GM18861 (cell line): ENCODE results near the gene ATAT1.
"Not testable (repeated sequence)": the region's sequence is repeated elsewhere in the genome, so short reads cannot be mapped to it uniquely, and the experiment has no call there.

Experiments
- ATAC-seq: cut with Tn5 transposase; IDR thresholded peaks from one replicate; pipeline ENCODE4 v1.9.1; 2021; ENCODE audit not compliant: unreplicated experiment

Gene ATAT1

GRCh38 chr6:30647242-30648116, 20.8 kb downstream of the ATAT1 start:
- peak; percentile 49 for ATAC-seq

- no peak for ATAC-seq
Observed at GRCh38 chr6:30651143-30651542, 24.5 kb downstream of the ATAT1 start.

- ATAC-seq = no peak
Observed at GRCh38 chr6:30654798-30655742, 28.4 kb downstream of the ATAT1 start.

- ATAC-seq = no peak
Observed at GRCh38 chr6:30655743-30656094, 29.0 kb downstream of the ATAT1 start.

GRCh38 chr6:30656513-30656912, 29.8 kb downstream of the ATAT1 start:
- ATAC-seq = no peak

- no peak for ATAC-seq
Observed at GRCh38 chr6:30657454-30657853, 30.8 kb downstream of the ATAT1 start.

- not testable (repeated sequence) for ATAC-seq
Observed at GRCh38 chr6:30657922-30658321, 31.2 kb downstream of the ATAT1 start.

GRCh38 chr6:30664994-30665767, 38.5 kb downstream of the ATAT1 start:
- ATAC-seq = no peak

- ATAC-seq = not testable (repeated sequence)
Observed at GRCh38 chr6:30666300-30666699, 39.6 kb downstream of the ATAT1 start.

GRCh38 chr6:30670760-30671527, 44.3 kb downstream of the ATAT1 start:
- no peak for ATAC-seq

- ATAC-seq = peak; percentile 78
Observed at GRCh38 chr6:30672445-30673253, 46.0 kb downstream of the ATAT1 start, which contains the start of gene DHX16. Gene DHX16, minus strand, starts transcription at chr6:30673006. Its CDS starts 165 bp downstream, at chr6:30672841.

- ATAC-seq = no peak
Observed at GRCh38 chr6:30676660-30677285, 50.1 kb downstream of the ATAT1 start.

GRCh38 chr6:30678964-30679726, 52.5 kb downstream of the ATAT1 start:
- ATAC-seq = peak; percentile 45

GRCh38 chr6:30679765-30680535, 53.3 kb downstream of the ATAT1 start:
- ATAC-seq = no peak

GRCh38 chr6:30681766-30682142, 55.1 kb downstream of the ATAT1 start:
- no peak for ATAC-seq

- no peak for ATAC-seq
Observed at GRCh38 chr6:30682143-30683117, 55.8 kb downstream of the ATAT1 start.
